ACHN (cell line): ENCODE measurements around the gene NDRG4.

Source experiments
- DNase-seq: peaks from one replicate; pipeline ENCODE4 v3.0.0-alpha.2; 2015
- in situ Hi-C: cut with HindIII; loops from 2 replicates; pipeline ENCODE4 v1.10.0; 2017; ENCODE audit warnings: low sequenced_read_pairs, low pct_ligation_motif_present, low pct_unique_long_range_greater_than_20kb

NDRG4 gene

DNA sequence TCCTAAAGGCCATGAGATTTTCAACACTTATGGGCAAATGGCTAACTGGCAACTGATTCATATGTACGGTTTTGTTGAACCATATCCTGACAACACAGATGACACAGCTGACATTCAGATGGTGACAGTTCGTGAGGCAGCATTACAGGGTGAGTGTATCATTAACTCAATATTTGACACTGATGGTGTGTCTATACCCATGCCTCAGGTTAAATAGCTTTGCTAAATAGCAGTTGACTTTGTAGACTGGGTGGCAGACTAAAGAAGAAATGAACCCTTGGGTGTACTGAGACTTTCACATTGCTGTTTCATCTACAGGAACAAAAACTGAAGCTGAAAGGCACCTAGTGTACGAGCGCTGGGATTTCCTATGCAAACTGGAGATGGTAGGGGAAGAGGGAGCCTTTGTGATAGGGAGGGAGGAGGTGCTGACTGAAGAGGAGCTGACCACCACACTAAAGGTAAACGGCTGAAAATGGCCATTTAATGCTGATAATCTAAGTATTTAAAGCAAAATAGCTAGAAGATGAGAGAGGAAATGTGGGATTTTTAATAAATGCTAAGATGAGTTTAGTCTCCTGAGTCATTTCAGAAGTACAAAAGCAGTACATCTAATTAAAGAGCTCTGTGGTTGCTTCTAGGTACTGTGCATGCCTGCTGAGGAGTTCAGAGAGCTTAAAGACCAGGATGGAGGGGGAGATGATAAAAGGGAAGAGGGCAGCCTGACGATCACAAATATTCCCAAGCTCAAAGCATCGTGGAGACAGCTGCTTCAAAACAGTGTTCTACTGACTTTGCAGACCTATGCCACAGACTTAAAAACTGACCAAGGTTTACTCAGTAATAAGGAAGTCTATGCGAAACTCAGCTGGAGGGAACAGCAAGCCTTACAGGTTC is 18.4 kb downstream of the NDRG4 start:
- in situ Hi-C loops = no loop called here
- no peak for DNase-seq

DNA sequence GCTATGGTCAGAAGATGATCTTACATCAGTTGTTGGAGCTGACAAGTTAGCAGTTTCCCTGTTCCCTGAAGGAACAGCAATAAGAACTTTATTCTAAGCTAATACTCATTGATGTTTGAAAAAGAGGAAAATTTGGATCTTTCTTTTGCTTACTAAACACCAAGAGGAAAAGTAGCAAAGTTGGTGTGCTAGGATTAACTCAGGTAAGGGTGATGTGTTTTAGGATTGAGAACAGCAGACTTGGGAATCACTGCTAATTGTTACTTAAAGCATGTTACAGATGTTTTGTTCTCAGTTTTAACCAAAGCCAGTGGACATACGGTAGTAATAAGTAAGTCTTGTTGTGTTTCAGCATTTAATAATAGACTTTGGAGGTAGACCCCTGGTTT is 19.0 kb downstream of the NDRG4 start:
- no peak for DNase-seq
- in situ Hi-C loops = no loop called here

DNA sequence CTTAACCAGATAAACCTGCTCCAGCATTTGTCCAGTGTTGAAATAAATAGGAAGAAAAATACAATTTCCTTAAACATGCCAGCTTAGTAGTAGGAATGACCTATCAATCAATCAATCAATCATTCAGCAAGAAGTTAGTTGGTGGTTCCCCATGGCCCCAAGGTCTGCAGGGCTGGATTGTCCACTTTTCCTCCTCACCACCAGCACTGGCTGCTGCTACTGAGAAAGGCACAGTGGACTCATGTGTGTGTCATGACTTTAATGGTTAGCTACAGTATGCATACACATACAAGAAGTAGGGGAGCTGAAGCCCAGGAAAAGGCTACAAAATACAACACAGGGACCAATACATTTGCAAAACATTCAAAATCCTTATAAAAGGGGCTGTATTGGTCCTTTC is 19.8 kb downstream of the NDRG4 start:
- no peak for DNase-seq
- in situ Hi-C loops = no loop called here

DNA sequence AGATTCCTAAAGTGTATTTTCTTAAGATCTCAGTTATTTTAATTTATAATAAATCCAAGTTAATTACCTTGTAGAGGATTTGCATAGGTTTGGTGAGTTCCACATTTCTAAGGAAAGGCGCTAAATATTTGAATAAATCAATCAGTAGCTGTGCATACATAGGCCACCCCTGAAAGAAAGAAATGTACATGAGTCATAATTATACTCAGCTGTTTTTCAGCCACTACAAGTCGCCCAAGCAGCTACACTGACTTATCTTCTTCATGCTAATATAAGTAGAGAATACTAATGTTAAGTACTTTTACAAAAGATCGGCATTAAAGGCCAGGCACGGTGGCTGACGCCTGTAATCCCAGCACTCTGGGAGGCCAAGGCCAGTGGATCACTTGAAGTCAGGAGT is 30.2 kb downstream of the NDRG4 start:
- no peak for DNase-seq
- in situ Hi-C loops = no loop called here

DNA sequence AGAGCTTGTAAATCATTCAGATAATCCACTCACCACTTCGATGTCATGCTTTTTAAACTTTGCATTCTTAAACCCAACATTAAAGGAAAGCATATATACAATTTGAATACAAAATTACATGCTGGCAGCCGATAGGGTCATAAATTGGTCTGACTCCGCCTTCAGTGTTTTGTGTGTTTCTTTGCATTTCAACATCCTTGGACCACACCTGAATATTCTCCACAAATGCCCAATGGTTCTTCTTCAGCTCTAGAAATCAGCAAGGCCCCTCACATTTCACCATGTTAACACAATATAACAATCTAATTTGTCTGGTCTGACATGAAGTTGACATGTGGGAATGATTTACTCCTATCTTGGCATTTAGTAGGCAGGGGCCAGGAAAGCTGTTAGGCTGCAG is 32.5 kb downstream of the NDRG4 start:
- in situ Hi-C loops = no loop called here
- DNase-seq = no peak

DNA sequence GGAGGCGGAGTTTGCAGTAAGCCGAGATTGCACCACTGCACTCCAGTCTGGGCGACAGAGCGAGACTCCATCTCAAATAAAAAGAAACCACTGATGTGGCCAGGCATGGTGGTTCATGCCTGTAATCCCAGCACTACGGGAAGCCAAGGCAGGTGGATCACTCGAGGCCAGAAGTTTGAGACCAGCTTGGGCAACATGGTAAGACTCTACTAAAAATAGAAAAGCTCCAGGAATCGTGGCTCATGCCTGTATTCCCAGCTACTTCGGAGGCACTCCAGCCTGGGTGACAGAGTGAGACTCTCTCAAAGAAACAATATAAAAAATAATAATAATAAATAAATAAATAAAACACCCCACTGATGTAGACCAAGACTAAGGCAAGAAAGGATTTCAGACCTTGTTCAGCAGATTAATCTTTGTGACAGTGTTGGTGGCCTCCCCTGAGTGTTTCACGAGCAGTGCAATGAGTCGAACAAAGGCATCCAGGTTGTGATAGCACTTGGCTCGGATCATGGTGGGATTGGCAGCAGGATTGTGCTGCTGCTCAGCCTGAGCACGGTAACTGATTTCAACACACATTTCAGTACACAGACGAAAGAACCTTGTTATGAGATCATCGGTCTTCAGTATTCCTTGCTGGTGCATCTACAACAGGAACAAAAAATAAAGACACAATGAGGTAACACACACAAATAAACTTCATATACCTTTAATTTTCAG is 34.0 kb downstream of the NDRG4 start:
- in situ Hi-C loops = no loop called here
- no peak for DNase-seq

DNA sequence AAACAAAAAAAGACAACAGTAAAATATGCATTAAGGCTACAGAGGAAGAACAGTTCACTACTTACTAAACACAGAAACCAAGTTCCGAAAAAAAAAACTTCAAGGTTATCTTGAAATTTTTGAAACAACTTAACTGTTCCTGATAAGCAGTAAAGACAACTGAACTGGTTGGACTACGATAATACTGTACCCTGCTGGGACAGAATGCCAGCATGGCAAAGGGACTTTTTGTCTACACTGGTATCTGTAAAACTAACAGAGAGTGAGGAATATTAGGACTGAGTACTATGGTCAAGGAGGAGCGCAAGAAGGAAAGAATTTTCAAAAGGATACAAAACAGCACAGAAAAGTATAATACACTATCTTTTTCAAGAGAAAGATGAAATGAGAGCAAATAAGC is 35.2 kb downstream of the NDRG4 start:
- in situ Hi-C loops = no loop called here
- no peak for DNase-seq

DNA sequence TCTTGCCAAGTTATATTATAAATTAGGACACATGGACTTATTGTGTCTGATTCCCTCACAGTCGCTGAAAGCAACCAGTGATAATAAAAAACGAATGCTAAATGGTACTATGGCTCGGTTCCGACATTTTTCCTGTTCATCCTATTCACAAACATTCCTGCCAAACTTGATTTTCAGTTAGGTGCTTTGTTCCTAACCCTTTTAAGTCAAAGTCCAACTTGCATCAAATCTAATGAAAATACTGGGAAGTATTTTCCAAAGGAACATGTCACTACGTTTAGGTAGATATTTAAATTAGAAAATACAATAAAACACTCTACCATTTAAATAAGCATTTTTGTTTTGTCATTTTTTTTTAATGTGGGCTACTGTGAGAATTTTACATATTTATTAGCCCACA is 36.3 kb downstream of the NDRG4 start:
- DNase-seq = no peak
- in situ Hi-C loops = no loop called here

DNA sequence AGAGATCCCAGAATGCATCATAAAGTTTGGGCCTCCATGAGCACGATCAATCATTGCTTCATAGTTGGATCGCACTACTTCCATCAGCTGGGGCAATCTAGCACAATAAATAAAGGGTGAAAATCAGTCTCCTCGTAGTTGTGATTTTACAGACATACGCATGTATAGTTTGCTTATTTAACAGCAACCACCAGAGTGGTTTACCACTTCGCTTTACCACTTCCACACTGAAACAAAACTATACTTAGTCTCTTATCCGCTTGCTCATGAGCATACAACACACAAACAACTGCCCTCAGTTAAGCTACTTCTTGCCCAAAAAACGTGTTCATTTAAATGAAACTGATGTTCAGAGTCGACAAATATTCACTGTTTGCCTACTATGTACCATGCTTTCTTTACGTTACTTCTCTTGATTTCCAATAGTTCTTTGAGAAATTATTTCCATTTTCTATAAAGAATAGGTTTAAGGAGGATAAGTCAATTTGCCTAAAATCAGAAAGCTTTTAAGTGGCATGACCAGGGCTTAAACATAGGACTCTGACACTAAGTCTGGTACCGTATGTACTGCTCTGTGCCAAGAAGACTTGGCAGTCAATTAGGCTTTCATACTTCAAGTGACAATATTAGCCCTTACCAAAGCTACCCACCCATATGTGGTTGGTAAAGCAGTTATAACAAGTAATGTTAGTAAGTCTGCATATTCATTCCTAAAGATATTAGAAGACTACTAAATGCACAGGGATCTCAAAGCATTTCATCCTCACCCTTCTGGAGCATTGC is 37.4 kb downstream of the NDRG4 start:
- in situ Hi-C loops = no loop called here
- DNase-seq = no peak

DNA sequence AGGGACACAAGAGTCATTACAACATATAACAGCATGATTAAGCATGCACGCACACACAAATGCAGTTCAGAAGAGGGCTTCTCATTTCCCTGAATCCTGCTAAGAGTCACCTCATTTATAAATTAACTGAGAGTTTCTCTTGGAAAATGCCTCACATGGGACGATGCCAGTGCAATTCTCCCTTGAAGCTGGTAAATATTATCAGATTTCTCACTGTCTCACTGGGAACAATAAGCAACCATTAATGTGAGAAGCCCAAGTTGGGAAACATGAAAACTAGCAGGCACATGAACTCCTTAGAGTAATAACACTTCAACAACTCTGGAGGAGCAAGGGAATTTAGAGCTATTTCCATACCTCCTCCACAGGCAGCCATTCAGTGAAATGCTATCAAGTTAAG is 41.8 kb downstream of the NDRG4 start:
- in situ Hi-C loops = no loop called here
- DNase-seq = no peak

DNA sequence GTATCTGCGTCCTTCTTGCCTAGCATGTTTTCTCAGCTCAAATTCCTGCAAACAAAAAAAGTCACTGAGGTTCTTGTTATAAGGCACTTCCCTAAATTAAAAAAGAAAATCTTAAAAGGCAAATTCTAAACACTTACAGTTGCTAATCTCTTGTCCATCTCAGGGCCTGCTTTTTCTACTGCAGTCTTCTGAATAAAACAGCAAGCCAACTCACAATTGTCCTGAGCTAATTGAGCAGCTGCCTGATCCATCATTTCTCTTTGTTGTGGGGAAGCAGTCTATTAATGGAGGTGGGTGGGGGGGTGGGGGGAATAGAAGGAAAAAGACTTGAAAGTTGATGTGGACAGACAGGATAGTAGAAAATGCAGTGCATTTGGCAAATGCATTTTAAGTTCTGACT is 42.3 kb downstream of the NDRG4 start:
- in situ Hi-C loops = no loop called here
- no peak for DNase-seq

DNA sequence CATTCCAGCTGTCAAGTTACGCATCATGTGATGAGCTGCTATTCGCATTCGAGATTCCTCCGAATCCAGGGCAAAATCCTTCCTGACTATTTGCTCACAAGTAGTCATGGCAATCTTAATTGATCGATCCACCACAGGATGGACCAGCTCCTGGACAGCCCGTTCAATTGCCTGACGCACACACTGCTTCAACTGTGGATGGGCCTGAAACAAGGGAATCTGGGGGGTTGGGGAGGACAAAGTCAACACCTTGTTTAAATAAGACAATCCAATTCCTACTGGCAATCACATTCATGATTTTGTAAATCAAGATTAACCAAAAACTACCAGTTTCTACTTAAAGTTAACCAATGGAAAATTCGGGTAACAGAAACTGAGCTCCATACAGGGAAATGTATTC is 43.7 kb downstream of the NDRG4 start:
- in situ Hi-C loops = no loop called here
- no peak for DNase-seq

DNA sequence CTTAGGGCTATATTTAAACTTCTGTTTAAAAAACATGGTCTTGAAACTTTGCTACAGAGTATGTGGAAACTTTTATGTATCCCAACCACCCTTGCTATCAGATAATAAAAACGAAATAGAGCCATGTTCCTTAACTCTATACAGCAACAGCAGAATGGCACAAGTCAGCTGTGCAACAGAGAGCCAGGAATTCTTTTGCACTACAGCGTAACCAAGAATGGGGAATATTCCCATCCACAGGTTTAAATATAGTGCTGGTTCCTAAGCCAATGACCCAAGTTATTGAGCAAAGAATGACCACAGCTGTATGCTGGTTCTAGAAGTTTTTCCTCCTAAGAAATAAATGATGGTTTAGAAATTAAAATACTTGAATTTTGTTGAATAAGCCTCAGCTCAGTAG is 48.4 kb downstream of the NDRG4 start:
- in situ Hi-C loops = no loop called here
- no peak for DNase-seq

DNA sequence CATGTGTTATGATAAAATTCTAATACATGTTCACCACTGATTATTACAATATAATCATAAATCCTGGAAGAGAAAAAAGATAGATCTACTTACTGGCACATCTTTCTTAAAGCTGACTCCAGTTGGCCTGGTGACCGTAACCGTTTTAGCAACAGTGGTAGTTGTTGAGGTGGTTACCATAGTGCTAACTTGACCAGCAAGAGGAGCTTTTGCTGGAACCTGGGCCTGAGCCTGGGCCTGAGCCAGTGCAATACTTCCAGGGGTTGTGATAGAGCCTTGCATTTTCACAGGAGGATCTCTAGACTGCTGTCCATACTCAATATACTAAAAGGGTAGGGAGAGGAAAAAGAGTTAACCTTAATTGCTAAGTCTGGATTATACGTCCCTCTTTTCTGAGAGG is 51.6 kb downstream of the NDRG4 start:
- in situ Hi-C loops = no loop called here
- DNase-seq = no peak

DNA sequence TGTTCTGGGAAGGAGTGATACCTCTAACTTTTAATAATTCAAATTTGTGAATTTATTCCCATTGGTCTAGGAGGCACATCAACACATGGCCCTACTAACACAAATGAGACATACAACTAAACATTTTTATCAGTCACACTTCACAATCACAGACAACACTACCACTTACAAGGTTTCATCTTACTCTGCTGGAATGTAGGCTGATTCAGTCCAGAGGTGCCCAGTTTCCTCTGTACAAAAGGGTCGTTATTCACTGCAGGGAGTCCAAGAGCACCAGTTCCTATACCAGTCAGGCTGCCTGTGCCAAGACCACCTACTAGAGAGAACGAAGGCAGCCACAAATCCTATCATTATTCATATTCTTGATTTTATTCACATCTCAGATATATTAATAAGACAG is 56.7 kb downstream of the NDRG4 start:
- in situ Hi-C loops = no loop called here
- DNase-seq = no peak
